ENCODE measurements around the gene TMEM158.
A peak's percentile ranks its signal among the peaks of the same experiment; 100 is the strongest.

TMEM158 gene

DNA sequence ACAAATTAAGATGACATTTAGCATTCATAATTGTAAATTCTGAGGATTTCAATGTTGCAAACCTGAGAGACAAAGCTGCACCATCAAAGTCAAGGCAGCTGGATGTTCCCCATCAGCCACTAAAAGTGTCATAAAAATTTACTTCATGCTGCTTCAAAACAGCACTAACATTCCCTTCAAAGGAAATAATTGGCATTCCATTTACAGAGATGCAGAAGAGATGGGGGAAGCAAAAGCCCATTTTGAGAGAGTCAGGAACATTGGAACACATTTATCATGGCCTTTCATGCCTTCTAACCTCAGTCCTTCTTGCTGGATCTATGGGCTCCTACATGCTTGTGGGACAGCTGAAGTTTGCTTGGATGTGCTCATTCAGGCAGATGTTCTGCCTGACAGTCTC is 6.4 kb upstream of the TMEM158 start:
- H2AFZ ChIP-seq (ENCODE audit: low read length): no peak overlapping the region
- no peak overlapping the region for H3K27ac ChIP-seq (ENCODE audit: low read length)
- H3K9me2 ChIP-seq (replicated peaks; ENCODE audit: insufficient read depth, low read length): no peaks in the 10 kb centered on the region

DNA sequence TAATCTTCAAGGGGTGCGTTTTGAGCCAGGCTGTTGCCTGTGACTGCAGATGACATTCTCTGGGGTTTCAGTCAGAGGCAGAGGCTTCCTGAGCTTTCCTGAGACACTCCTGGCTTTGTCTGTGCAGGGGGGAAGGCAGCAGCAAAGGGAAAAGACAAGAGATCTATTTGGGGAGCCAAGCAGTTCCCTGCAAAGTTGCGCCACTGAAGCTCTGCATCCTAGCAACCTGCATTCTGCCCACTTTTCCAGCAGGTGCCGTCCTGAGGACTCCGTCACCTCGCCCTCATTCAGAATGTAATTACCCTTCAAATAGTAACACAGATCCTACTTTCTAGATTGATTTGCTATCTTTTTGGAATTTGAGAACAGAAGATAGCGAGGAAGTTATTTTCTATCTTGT is 1.9 kb upstream of the TMEM158 start:
- Histone ChIP-seq H2AFZ (ENCODE audit: low read length) (no peak overlapping the region), H3K4me1 (ENCODE audit: low read length) (no peaks in the 10 kb centered on the region), H3K36me3 (replicated peaks; ENCODE audit: insufficient read depth, low read length) (no peaks in the 10 kb centered on the region), H4K20me1 (ENCODE audit: insufficient read depth, low read length) (no peaks in the 10 kb centered on the region), H3K27me3 (replicated peaks; ENCODE audit: insufficient read depth, low read length) (peaks cover 31% of the 10 kb centered on the region), H3K4me2 (ENCODE audit: low read depth, low read length) (no peak overlapping the region), H3K9ac (ENCODE audit: low read length) (no peak overlapping the region), H3K9me3 (replicated peaks; ENCODE audit: insufficient read depth, low read length) (no peaks in the 10 kb centered on the region), H3K9me2 (replicated peaks; ENCODE audit: insufficient read depth, low read length) (no peaks in the 10 kb centered on the region), H3F3A (ENCODE audit: insufficient read depth, low read length) (no peaks in the 10 kb centered on the region), H3K4me3 (ENCODE audit: low read length) (no peak overlapping the region), H3K27ac (ENCODE audit: low read length) (no peak overlapping the region), H3K79me2 (ENCODE audit: low read length) (no peaks in the 10 kb centered on the region)
- TF ChIP-seq, protein P1, sequence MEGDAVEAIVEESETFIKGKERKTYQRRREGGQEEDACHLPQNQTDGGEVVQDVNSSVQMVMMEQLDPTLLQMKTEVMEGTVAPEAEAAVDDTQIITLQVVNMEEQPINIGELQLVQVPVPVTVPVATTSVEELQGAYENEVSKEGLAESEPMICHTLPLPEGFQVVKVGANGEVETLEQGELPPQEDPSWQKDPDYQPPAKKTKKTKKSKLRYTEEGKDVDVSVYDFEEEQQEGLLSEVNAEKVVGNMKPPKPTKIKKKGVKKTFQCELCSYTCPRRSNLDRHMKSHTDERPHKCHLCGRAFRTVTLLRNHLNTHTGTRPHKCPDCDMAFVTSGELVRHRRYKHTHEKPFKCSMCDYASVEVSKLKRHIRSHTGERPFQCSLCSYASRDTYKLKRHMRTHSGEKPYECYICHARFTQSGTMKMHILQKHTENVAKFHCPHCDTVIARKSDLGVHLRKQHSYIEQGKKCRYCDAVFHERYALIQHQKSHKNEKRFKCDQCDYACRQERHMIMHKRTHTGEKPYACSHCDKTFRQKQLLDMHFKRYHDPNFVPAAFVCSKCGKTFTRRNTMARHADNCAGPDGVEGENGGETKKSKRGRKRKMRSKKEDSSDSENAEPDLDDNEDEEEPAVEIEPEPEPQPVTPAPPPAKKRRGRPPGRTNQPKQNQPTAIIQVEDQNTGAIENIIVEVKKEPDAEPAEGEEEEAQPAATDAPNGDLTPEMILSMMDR (IDR thresholded peaks at IDR 0.05; ENCODE audit: low read length): no peak
- TF ChIP-seq EZH2 (optimal IDR thresholded peaks at IDR 0.05; ENCODE audit: low read depth, low read length) (no peak), EZH2phosphoT487 (IDR thresholded peaks at IDR 0.05; ENCODE audit: low read length) (no peak)
- no peak for DNase-seq

More for the DNA sequence above, 6.4 kb upstream of the TMEM158 start:
- no peak overlapping the region for H3K4me2 ChIP-seq (ENCODE audit: low read depth, low read length)
- peaks cover 5% of the 10 kb centered on the region for H3K27me3 ChIP-seq (replicated peaks; ENCODE audit: insufficient read depth, low read length)
- H3F3A ChIP-seq (ENCODE audit: insufficient read depth, low read length): no peaks in the 10 kb centered on the region
- no peaks in the 10 kb centered on the region for H3K9me3 ChIP-seq (replicated peaks; ENCODE audit: insufficient read depth, low read length)
- H4K20me1 ChIP-seq (ENCODE audit: insufficient read depth, low read length): no peaks in the 10 kb centered on the region
- no peak overlapping the region for H3K9ac ChIP-seq (ENCODE audit: low read length)
- TF ChIP-seq EZH2 (optimal IDR thresholded peaks at IDR 0.05; ENCODE audit: low read depth, low read length): no peak
- TF ChIP-seq, protein P1 (IDR thresholded peaks at IDR 0.05; ENCODE audit: low read length): no peak
- no peak for TF ChIP-seq EZH2phosphoT487 (IDR thresholded peaks at IDR 0.05; ENCODE audit: low read length)
- no peaks in the 10 kb centered on the region for H3K4me1 ChIP-seq (ENCODE audit: low read length)
- no peaks in the 10 kb centered on the region for H3K36me3 ChIP-seq (replicated peaks; ENCODE audit: insufficient read depth, low read length)
- H3K4me3 ChIP-seq (ENCODE audit: low read length): no peak overlapping the region
- no peak for DNase-seq
- H3K79me2 ChIP-seq (ENCODE audit: low read length): no peaks in the 10 kb centered on the region

DNA sequence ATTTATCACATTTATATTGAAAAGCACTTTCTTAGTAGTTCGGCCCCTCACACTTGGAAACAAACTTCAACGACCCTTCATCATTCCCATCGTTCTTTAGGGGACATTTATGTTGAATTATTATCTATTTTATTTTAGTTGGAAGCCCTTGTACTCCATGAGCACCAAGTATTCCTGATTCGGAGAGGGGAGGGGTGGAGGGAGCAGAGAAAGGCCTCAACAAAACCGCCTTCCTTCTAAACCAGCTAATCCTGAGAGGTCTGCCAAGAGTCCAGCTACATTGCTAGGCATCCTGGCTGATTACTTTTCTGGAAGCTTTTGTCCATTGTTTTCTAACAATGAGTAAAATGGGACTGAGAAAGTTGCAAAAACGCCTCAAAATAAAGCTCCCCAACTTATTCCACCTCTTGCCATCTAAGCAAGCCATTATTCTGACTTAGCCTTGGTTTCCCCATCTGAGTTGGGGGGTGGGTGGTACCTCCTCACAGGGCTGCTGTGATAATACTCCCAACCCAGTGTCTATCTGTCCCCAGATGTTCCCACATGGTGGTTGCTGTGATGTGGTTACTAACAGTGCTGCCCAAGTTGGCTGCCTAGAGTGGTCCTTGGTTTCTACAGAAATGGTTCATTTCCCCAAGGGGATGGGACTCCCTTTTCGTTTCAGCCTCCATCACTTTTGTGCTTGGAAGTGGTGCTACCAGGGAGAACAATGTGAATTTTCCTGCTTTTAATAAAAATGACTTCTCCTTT is 1.2 kb upstream of the TMEM158 start:
- H3K4me3 ChIP-seq (ENCODE audit: low read length): no peak overlapping the region
- H3F3A ChIP-seq (ENCODE audit: insufficient read depth, low read length): no peaks in the 10 kb centered on the region
- no peak overlapping the region for H3K27ac ChIP-seq (ENCODE audit: low read length)
- H3K36me3 ChIP-seq (replicated peaks; ENCODE audit: insufficient read depth, low read length): no peaks in the 10 kb centered on the region
- H3K9ac ChIP-seq (ENCODE audit: low read length): no peak overlapping the region
- peak overlapping the region; percentile 44; the same call in 1 of the 2 replicates for H3K4me2 ChIP-seq (ENCODE audit: low read depth, low read length)
- H4K20me1 ChIP-seq (ENCODE audit: insufficient read depth, low read length): no peaks in the 10 kb centered on the region
- no peaks in the 10 kb centered on the region for H3K9me2 ChIP-seq (replicated peaks; ENCODE audit: insufficient read depth, low read length)
- H3K27me3 ChIP-seq (replicated peaks; ENCODE audit: insufficient read depth, low read length): peaks cover 31% of the 10 kb centered on the region
- no peak for DNase-seq
- no peaks in the 10 kb centered on the region for H3K4me1 ChIP-seq (ENCODE audit: low read length)
- H3K79me2 ChIP-seq (ENCODE audit: low read length): no peaks in the 10 kb centered on the region
- H3K9me3 ChIP-seq (replicated peaks; ENCODE audit: insufficient read depth, low read length): no peaks in the 10 kb centered on the region
- TF ChIP-seq, protein P1 (IDR thresholded peaks at IDR 0.05; ENCODE audit: low read length): no peak
- no peak for TF ChIP-seq EZH2phosphoT487 (IDR thresholded peaks at IDR 0.05; ENCODE audit: low read length)
- H2AFZ ChIP-seq (ENCODE audit: low read length): no peak overlapping the region
